Tibial nerve (tissue), 4 donors: Measurements from ENCODE around the gene ARSG. TPM values are rescaled to one million over a fixed set of nuclear protein-coding genes. Genes with fewer than 3 reads are reported as not detected.

Source experiments
- DNase-seq, 2 donors: peaks; one replicate each; pipeline ENCODE4 v3.0.0-alpha.2; 2019; ENCODE audit warnings: low spot score in 2 of 2
- H3K27ac ChIP-seq, 4 donors: fragments of 200-600 bp; sonication (generic) in 3 of 4; one replicate each; pipeline ENCODE4 v1.5.1; 2017 to 2019; ENCODE audit warnings: mild to moderate bottlenecking in 1 of 4
- H3K27me3 ChIP-seq, 2 donors: fragments of 200-600 bp; sonication (generic) in 1 of 2; one replicate each; pipeline versions ENCODE4 v1.5.1 to v1.6.0; 2017 to 2019
- H3K36me3 ChIP-seq, 3 donors: fragments of 200-600 bp; sonication (generic); one replicate each; pipeline ENCODE4 v1.5.1; 2018 to 2019
- H3K4me1 ChIP-seq, 4 donors: fragments of 200-600 bp; sonication (generic) in 3 of 4; one replicate each; pipeline ENCODE4 v1.5.1; 2017 to 2019
- H3K4me3 ChIP-seq, 4 donors: fragments of 200-600 bp; sonication (generic) in 3 of 4; one replicate each; pipeline ENCODE4 v1.5.1; 2017 to 2019; ENCODE audit warnings: mild to moderate bottlenecking in 1 of 4, moderate library complexity in 1 of 4
- H3K9me3 ChIP-seq, 4 donors: fragments of 200-600 bp; sonication (generic) in 3 of 4; one replicate each; pipeline ENCODE4 v1.5.1; 2017 to 2019
- EP300 ChIP-seq, 2 donors: sonication (generic); formaldehyde crosslinking; IDR thresholded peaks; one replicate each; pipeline ENCODE4 v1.6.1; 2017; ENCODE audit warnings: antibody characterized with exemption in 2 of 2, mild to moderate bottlenecking in 1 of 2
- POLR2A ChIP-seq, 2 donors: fragments of 450-650 bp; IDR thresholded peaks; one replicate each; pipeline ENCODE4 v1.6.1; 2017; ENCODE audit warnings: antibody characterized with exemption in 2 of 2, mild to moderate bottlenecking in 2 of 2, moderate library complexity in 2 of 2
- WGBS, 2 donors: methylation state at CpG; one replicate each; pipeline ENCODE4 v1.1.5; 2018; 5-methylcytosine and 5-hydroxymethylcytosine counted together
- total RNA-seq, 4 donors: library from RNA; depleted of rRNA; stranded (reverse); fragments of >200 nt; gene quantifications; one replicate each; pipeline ENCODE4 v1.1.0, GENCODE V29; 2016
- TF ChIP-seq, protein P1 (sequence below), 5 experiments: fragments of 200-600 bp in 3 of 5; fragments of 450-650 bp in 2 of 5; sonication (generic) in 3 of 5; IDR thresholded peaks; one replicate each; pipeline ENCODE4 v1.5.1; 2016 to 2019; ENCODE audit warnings: antibody characterized with exemption in 5 of 5, mild to moderate bottlenecking in 3 of 5, moderate library complexity in 2 of 5

ARSG gene
- total RNA-seq, 4 donors from 2014 or later = 2.1 to 11.4 (median 4.1) TPM

DNA sequence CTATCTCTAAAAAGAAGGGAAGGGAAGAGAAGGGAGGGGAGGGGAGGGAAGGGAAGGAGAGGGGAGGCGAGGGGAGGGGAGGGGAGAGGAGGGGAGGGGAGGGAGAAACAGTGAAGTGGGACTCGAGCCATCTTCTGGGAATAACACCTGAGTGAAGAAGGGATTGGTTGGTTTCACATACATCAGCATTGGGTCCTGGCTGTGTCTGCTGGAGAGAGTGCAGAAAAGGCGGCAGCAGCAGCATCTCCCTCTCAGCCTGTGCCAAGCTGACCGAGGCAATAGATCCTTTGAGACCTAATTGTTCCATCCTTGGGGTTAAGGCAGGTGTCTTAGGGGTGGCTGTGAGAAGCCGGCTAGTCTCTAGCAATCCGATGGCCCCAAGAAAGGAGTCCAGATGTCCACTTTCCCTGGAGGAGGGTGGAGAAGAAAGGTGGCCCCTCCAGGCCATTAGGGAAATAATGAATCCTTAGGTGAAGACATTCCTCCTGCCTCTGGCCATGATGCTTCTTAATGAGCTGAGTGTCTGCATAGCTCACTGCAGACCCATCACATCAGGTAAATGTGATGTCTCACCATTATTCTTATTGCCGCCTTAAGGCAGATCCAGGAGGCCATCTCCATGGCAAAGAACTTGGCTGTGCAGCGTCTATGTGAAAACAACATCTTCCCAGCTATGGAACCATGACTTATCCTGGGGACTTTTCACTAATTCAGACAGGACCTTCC is 94.4 kb downstream of the ARSG start:
- no peaks in the 10 kb centered on the region for H3K27me3 ChIP-seq
- 90 to 92% methylated on average over 8 of the region's 8 CpGs for WGBS, 2 donors

DNA sequence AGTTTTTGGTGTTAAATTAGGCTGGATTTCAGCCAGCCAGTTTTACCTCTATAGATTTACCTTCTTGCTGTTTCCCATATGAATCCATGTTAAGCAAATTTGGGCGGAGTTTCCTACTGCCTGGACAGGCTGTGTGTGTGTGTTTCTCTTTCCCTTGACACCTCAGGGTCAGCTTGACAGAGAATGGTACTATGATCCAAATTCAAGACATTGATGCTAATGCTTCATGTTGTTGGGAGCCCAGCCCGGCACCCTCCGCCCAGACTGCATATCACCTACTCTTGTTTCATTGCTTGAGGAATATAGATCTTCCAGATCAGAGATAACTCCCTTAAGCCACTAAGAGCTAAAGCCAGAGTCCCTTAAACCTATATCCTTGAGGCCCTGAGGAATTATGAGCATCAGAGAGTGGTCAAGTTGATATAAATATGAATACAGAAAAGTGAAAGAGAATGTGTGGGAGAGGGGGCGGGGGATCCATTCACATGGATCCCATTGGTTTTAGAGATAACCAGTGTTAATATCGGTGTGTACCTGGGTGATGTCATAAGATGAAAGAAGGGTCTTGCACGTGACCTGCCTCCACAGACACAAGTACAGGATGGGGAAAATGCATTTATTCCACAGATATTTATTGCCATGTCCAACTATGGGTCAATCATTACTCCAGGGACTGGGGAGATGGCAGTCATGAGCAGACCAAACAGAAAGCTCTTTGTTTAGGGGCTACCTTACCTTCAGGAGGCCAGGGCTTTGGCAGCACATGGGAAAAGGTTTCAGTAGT is 96.3 kb downstream of the ARSG start:
- H3K4me3 ChIP-seq = no peak overlapping the region
- WGBS, 2 donors = 94% methylated on average over 6 of the region's 6 CpGs
- no peak for DNase-seq
- peaks cover 0 to 4% (median 0%) of the 10 kb centered on the region in 3 donors for H3K36me3 ChIP-seq
- no peak overlapping the region for H3K27ac ChIP-seq
- TF ChIP-seq, protein P1, sequence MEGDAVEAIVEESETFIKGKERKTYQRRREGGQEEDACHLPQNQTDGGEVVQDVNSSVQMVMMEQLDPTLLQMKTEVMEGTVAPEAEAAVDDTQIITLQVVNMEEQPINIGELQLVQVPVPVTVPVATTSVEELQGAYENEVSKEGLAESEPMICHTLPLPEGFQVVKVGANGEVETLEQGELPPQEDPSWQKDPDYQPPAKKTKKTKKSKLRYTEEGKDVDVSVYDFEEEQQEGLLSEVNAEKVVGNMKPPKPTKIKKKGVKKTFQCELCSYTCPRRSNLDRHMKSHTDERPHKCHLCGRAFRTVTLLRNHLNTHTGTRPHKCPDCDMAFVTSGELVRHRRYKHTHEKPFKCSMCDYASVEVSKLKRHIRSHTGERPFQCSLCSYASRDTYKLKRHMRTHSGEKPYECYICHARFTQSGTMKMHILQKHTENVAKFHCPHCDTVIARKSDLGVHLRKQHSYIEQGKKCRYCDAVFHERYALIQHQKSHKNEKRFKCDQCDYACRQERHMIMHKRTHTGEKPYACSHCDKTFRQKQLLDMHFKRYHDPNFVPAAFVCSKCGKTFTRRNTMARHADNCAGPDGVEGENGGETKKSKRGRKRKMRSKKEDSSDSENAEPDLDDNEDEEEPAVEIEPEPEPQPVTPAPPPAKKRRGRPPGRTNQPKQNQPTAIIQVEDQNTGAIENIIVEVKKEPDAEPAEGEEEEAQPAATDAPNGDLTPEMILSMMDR (IDR thresholded peaks at IDR 0.05) = no peak
- TF ChIP-seq EP300 (IDR thresholded peaks at IDR 0.05) = no peak
- TF ChIP-seq POLR2A (IDR thresholded peaks at IDR 0.05) = no peak
- no peaks in the 10 kb centered on the region for H3K9me3 ChIP-seq
- peaks cover 0 to 26% (median 9%) of the 10 kb centered on the region in 4 donors for H3K4me1 ChIP-seq
- H3K27me3 ChIP-seq = no peaks in the 10 kb centered on the region

More for the DNA sequence above, 94.4 kb downstream of the ARSG start:
- DNase-seq = no peak
- Histone ChIP-seq H3K36me3 (no peaks in the 10 kb centered on the region), H3K4me3 (no peak overlapping the region), H3K9me3 (no peaks in the 10 kb centered on the region), H3K27ac (peak overlapping the region in 1 of 4 donors; percentile 20), H3K4me1 (peaks cover 0 to 26% (median 9%) of the 10 kb centered on the region in 4 donors)
- TF ChIP-seq, protein P1 (IDR thresholded peaks at IDR 0.05) = no peak
- TF ChIP-seq EP300 (IDR thresholded peaks at IDR 0.05) (no peak), POLR2A (IDR thresholded peaks at IDR 0.05) (no peak)

DNA sequence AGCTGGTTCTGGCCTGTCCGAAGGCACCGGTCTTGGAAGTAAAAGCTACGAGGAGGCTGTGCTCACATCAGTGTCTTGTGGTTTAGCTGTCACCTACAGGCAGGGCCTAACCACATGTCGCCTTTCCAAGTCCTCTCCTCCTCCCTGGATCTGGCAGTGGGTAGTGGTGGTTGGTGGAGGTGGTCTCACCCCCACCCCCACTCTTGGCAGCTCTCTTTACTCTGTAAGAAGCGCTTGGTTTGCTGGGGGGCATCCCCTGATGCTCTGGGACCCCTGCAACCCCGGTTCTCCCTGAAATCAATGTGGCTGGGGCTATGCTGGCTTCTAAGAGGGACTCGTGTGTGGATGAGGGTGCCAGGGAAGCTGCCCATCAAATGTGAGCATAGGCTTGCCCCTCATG is 97.7 kb downstream of the ARSG start:
- TF ChIP-seq, protein P1 (IDR thresholded peaks at IDR 0.05) = no peak
- TF ChIP-seq POLR2A (IDR thresholded peaks at IDR 0.05) (no peak), EP300 (IDR thresholded peaks at IDR 0.05) (no peak)
- H3K27ac ChIP-seq = no peak overlapping the region
- H3K4me1 ChIP-seq = peaks cover 0 to 12% (median 3%) of the 10 kb centered on the region in 4 donors
- WGBS, 2 donors = 65 to 88% methylated on average over 7 of the region's 7 CpGs
- DNase-seq = no peak
- H3K9me3 ChIP-seq = no peaks in the 10 kb centered on the region
- H3K27me3 ChIP-seq = no peaks in the 10 kb centered on the region
- H3K36me3 ChIP-seq = peaks cover 0 to 9% (median 0%) of the 10 kb centered on the region in 3 donors
- no peak overlapping the region for H3K4me3 ChIP-seq

DNA sequence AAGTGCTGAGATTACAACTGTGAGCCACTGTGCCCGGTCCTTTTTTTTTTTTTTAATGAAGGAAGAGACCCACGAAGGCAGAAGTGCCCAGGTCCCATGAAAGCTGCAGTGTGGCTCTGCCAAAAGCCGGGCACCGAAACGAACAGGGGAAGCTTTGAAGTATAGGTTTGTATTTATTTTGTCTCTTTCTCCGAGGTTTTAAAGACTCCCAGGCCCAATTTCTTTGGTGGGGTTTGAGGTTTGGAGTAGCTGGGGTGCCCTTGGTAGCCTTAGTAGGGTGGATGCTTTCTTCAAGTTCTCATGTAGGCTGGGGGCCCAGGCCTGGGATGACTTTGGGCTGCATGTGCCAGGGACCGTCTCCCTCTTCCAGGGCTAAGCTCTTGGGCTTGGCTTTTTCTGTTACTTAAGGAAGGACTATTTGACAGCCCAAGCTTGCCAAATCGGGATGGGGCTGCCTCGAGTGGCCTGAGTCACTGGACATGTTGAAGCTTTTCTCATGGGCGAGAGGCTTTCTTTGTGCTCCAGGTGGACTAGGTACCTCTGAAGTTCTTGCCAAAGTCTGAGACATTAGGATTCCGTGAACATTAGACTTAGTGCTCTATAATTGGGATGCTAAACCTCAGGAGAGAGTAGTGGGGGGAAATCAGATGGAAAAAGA is 99.7 kb downstream of the ARSG start:
- Histone ChIP-seq H3K27ac (peak overlapping the region in 1 of 4 donors; percentile 50), H3K4me3 (no peak overlapping the region), H3K4me1 (no peaks in the 10 kb centered on the region), H3K9me3 (peaks cover 0 to 12% (median 2%) of the 10 kb centered on the region in 4 donors), H3K27me3 (no peaks in the 10 kb centered on the region), H3K36me3 (peaks cover 0 to 29% (median 0%) of the 10 kb centered on the region in 3 donors)
- WGBS, 2 donors = 64 to 87% methylated on average over 11 of the region's 11 CpGs
- no peak for DNase-seq
- TF ChIP-seq, protein P1 (IDR thresholded peaks at IDR 0.05) = no peak
